ENCODE measurements around the gene ADD2. TPM values are rescaled to one million over a fixed set of nuclear protein-coding genes. Genes with fewer than 3 reads are reported as not detected.
A peak's percentile ranks its signal among the peaks of the same experiment; 100 is the strongest.

ADD2 gene
- total RNA-seq, 1 experiment from 2014 or later = 23.1 TPM

DNA sequence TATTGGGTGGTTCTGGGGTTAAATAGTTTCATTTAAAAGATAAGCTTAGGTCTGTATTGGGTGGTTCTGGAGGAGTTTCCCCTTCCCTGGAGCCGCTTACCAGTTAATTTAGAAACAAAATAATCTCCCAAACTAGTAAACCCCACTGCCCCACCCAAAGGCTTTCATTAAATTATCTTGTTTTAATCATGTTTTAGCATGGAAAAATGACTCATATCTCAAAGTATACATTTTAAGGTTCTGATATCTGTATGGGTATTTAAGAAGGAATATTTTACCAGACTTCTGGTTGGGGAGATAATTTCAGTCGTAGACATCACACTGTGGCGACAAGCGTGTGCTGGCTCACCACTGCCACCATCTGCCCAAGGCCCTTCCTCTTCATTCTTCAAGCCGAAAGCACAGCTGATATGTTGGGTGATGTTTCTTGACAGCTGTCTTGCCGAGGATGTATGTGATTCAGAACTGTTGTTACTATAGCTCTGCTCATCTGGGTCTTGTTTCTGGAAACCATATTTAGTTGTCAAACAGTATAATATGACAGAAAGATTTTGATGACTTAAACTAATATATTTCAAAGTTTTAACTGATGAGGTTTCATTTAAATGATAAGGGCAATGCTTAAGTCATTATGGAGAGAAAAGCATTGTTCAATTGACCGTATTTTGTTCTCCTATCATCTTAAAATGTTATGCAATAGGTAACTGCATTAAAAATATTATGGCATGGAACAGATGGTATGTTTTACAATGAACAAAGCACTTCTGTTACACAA is 17.3 kb upstream of the ADD2 start:
- DNase-seq (ENCODE audit: extremely low read depth, low read depth) = peak; percentile 69

DNA sequence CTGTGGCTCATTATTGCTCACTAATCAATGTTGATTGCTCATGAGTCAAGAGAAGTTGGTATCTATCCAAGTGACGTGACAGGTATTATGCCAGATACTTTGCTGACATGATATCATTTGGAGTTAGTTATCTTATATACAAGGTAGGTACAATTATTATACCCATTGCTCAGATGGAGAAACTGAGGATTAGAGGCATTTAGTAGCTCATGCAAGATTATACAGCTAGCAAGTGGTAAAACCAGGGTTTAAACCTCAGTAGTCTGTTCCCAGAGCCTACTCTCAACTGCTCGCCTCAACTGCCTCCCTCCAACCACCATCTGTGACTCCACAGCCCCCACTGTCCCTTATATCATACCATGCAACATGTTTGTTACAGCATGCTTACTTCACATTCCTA is 16.3 kb upstream of the ADD2 start:
- no peak for DNase-seq (ENCODE audit: extremely low read depth, low read depth)

DNA sequence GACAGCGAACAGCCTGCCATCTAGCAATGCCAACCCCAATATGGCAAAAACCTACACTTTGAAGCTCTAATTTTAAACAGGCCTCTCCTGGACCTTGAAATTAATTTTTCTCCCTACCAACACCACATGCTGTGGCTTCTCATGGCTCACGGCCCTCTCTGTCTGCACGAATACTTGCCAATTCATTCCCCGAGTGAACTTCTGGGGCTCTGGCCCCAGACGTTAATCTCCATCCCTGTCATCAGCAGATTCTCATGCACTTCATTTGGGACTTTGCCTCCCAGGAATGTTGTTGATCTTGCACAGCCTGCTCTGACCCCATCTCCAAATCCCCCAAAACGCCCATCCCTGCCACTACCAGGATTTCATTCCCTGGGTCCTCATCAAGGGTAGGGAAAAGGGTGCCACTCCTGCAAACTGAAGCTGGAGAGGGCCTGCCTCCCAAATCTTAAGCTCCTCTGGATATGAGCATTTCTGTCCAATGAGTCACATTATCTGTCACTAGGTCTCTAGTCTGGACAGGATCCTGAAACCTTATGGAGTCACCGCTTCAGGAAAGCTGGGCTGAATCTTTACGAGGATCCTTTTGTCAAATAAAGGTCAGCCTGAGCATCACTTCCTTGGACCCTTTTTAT is 12.0 kb upstream of the ADD2 start:
- DNase-seq (ENCODE audit: extremely low read depth, low read depth) = no peak

DNA sequence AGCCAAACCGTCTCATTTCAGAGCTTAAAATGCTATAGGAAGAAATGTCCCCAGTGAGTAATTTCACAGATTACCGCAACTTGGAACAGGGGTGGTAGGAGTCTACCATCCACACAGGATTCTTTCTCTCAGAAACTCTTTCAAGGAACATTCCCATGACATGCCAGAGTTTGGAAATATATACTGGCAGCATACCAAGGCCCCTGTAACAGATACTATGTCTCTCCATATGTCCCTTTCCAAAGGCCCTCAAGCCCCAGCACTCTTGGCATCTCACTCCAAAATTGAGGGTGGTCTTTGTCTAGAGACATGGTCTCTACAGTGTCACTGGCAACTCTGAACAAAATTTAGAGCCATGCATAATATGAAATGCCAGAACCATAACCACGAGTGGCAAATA is 11.5 kb upstream of the ADD2 start:
- no peak for DNase-seq (ENCODE audit: extremely low read depth, low read depth)

DNA sequence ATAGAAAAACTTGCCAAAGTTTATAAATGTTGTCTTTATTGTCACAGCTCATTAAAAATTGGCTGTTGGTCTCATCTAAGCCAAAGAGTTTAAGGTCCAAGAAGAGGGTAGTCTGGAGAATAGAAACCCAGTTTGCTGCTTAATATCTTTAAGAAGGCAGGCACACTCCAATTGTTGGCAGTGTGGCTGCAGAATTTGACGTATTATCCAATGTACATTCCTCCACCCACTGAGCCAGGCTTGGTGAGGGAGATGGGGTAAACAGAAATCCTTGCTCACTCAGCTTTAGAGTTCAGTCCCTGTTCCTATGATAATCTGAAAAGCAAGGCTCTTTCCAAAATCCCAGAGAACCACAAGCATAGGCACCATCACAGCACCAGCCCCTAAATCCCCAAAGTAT is 10.7 kb upstream of the ADD2 start:
- no peak for DNase-seq (ENCODE audit: extremely low read depth, low read depth)

- no peak for DNase-seq (ENCODE audit: extremely low read depth, low read depth)
These were observed 9.4 kb upstream of the ADD2 start for GRCh38 chr2:70777450-70777849.

DNA sequence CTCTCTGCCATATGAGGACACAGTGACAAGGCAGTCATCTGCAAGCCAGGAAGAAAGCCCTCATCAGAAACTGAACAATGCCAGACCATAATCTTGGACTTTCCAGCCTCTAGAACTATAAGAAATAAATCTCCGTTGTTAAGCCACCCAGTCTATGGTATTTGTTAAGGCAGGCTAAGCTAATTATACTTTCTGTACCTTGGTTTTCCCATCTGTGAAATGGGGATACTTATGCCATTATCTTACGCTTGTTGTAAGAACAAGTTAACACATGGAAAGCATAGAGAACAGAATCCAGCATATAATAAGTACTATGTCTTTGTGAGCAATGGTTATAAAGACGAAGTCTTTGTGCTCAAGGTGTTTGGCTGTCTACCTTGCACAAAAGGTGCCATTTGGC is 8.3 kb upstream of the ADD2 start:
- DNase-seq (ENCODE audit: extremely low read depth, low read depth) = no peak

DNA sequence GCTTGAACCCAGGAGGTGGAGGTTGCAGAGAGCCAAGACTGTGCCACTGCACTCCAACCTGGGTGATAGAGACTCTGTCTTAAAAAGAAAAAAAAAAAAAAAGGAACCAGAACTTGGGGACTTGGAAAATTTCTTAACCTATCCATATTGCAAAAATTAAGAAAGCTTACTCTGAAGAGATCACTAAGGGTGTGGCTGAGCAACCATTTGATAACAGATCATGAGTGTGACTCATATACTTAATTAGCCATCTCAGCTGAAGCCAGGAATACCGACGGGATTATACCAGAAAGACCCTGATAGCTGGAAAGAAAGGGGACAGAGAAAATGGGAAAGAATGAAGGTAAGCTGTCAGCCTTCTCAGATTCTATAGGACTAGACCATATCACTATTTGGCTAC is 7.1 kb upstream of the ADD2 start:
- DNase-seq (ENCODE audit: extremely low read depth, low read depth) = no peak

- no peak for DNase-seq (ENCODE audit: extremely low read depth, low read depth)
These were observed 4.6 kb upstream of the ADD2 start for GRCh38 chr2:70772486-70773155.

DNA sequence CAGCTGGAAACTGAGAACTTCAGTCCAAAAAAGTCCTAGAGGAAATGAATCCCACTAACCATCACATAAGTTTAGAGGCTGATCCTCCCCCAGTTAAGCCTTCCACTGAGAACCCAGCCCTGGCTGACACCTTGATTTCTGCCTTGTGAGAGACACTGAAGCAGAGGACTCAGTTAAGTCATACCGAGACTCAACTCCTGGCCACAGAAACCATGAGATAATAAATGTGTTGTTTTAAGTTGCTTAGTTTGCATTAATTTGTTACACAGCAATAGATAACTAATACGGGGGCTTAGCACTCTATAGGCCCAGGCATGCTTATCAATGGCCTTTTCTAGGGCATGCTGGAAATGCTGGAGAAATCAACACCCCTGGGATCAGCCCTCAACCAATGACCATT is 3.4 kb upstream of the ADD2 start:
- no peak for DNase-seq (ENCODE audit: extremely low read depth, low read depth)

- DNase-seq (ENCODE audit: extremely low read depth, low read depth) = no peak
These were observed 1.4 kb upstream of the ADD2 start for GRCh38 chr2:70769450-70769849.

GRCh38 chr2:70768590-70769085 is 638 bp upstream of the ADD2 start:
- no peak for DNase-seq (ENCODE audit: extremely low read depth, low read depth)

- no peak for DNase-seq (ENCODE audit: extremely low read depth, low read depth)
These were observed 811 bp downstream of the ADD2 start for GRCh38 chr2:70767079-70767698.

DNA sequence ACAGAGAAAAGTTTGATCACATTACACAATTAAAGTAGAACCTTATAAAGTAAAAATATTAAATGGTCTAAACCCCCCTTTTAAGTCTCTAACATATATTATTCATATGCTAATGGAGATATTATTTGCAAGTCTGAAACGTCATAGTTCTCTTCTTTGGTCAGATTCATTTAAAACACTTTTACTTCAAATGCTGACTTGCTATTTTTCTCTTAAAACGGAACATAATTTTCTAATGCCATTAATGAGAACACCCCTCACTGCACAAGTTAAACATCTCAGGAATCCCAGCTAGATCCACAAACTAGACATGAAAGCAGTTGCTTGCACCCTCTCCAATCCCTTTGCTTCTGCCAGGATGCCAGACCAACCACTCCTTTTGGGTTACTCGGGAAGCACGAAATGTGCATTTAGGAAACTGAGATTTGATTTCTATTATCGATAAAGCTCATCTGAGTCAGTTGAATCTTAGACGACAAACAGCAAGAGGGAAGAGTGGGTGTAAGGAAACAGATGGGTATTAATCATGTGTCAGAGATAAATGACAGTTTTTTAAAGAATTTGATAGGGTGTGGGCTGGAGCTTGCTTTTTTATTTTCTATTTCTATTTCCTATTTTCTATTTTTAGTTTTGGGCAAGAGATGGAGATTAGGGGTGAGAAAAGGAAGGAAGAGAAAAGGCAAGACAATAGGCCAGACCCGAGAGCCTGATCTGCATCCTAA is 1.5 kb downstream of the ADD2 start:
- DNase-seq (ENCODE audit: extremely low read depth, low read depth) = no peak

DNA sequence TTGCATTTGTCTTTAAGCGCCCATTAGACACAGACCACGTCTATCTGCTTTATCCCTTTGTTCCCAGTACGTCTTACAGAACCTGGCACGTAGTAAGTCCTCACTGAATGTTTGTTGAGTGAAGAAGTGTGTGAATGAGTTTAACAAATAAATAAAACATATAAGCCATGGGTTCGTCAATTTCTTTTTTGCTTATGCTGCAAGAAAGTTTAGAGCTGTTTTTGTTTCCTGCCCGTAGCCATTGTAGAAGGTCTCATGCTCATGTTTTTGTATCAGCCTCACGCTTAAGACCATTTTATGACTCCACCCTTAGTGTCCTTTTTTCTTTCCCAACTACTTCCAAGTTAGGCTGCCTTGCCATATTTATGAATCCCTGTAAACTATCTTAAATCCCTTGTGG is 2.5 kb downstream of the ADD2 start:
- no peak for DNase-seq (ENCODE audit: extremely low read depth, low read depth)

GRCh38 chr2:70759446-70759845 is 8.6 kb downstream of the ADD2 start:
- DNase-seq (ENCODE audit: extremely low read depth, low read depth) = no peak

DNA sequence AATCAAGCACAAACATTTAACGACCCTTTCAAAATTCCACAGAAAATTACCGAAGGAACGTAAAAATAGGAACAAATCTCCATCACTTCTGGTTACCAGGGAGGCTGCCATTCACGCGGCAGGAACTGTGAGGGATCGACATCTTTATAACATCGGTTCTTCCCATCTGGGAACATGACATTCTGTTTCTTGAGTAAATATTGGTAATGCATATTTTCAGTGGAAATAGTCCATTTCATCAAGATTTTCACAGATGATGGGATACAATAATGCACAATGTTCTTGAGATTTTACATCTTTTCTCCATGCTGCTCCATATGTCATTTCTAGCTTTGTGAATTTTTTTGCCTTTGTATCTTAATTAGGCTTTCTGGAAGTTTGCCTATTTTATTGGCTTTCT is 10.0 kb downstream of the ADD2 start:
- no peak for DNase-seq (ENCODE audit: extremely low read depth, low read depth)

GRCh38 chr2:70757360-70757759 is 10.6 kb downstream of the ADD2 start:
- no peak for DNase-seq (ENCODE audit: extremely low read depth, low read depth)

DNA sequence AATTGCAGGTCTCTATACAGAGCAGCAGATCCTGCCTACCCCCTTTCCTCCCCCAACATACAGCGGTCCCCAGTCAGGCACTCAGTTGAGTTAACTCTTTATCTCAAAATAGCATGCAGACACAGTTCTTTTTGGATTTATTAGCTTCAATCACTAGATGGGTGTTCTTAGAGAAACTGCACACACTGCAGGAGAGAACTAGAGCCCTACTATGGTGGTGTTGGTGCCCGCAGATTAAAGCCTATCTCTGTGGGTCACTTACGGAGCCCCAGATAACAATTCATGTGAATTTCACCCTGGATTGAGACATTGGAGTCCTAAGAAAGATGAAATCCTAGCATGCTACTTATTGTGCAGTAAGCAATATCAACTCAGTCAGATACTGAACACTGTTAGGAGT is 11.9 kb downstream of the ADD2 start:
- DNase-seq (ENCODE audit: extremely low read depth, low read depth) = no peak

DNA sequence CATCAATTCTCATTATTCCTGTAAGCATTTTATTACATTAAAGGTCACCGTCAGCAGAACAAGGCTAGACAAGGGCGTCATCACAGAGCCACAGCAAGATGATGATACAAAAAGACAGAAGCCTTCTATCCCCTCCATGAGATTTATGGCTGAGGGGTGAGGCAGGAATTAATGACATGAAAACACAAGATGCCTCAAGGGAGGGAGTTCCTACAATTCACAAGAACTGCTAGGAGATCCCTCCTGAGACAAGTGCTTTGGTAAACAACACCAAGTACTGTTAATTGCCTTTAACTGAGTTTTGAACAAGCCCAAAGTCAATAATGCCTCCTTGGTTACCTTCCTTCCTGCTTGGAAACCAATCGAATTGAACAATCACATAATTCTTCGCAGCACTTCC is 14.1 kb downstream of the ADD2 start:
- DNase-seq (ENCODE audit: extremely low read depth, low read depth) = no peak

GRCh38 chr2:70753031-70753430 is 15.0 kb downstream of the ADD2 start:
- no peak for DNase-seq (ENCODE audit: extremely low read depth, low read depth)
